PC-3 (cell line): Measurements from ENCODE around the gene KLHL25. TPM values are rescaled to one million over a fixed set of nuclear protein-coding genes. Genes with fewer than 3 reads are reported as not detected.

Experiments
- ATAC-seq: fragments of 200-7000 bp; cut with Tn5 transposase; 2 replicates; pipeline ENCODE4 v1.9.1; 2020; ENCODE audit warnings: mild to moderate bottlenecking, moderate library complexity
- BruUV-seq: library from RNA; stranded (reverse); fragments of 400-500 nt; replicated peaks from 2 replicates; lab custom pipeline; 2021; lab: Mats Ljungman, UMichigan
- CTCF ChIA-PET: fragments of 300-600 bp; sonication (Branson Sonifier 250); formaldehyde crosslinking; loops from one replicate; lab custom pipeline; 2022; ENCODE audit warnings: antibody characterized with exemption; lab: Charles Lee
- POLR2A ChIA-PET: fragments of 300-600 bp; sonication (Branson Sonifier 250); formaldehyde crosslinking; loops from one replicate; lab custom pipeline; 2022; ENCODE audit warnings: antibody characterized with exemption; ENCODE audit not compliant: unreplicated experiment; lab: Charles Lee
- DNase-seq: peaks from one replicate; pipeline ENCODE4 v3.0.0-alpha.2; 2015
- H2AFZ ChIP-seq: fragments of 300-600 bp; sonication (generic); 2 replicates; pipeline ENCODE4 v1.6.0; 2016; ENCODE audit warnings: antibody characterized with exemption, low read length
- H3F3A ChIP-seq: fragments of 300-600 bp; sonication (generic); one replicate; pipeline ENCODE4 v1.6.0; 2017; ENCODE audit warnings: antibody characterized with exemption, low read length, control low read depth, mild to moderate bottlenecking; ENCODE audit not compliant: unreplicated experiment
- H3K27ac ChIP-seq: fragments of 300-600 bp; sonication (generic); 2 replicates; pipeline ENCODE4 v1.5.1; 2016; ENCODE audit warnings: mild to moderate bottlenecking, low read length
- H3K27me3 ChIP-seq: fragments of 300-600 bp; sonication (generic); 2 replicates; pipeline ENCODE4 v1.6.1; 2016; ENCODE audit warnings: low read length, mixed read lengths
- H3K36me3 ChIP-seq: fragments of 300-600 bp; sonication (generic); 2 replicates; pipeline ENCODE4 v1.6.1; 2016; ENCODE audit warnings: low read depth, mixed run types, low read length, mixed read lengths
- H3K4me1 ChIP-seq: fragments of 300-600 bp; sonication (generic); 2 replicates; pipeline ENCODE4 v1.5.1; 2016; ENCODE audit warnings: low read length; ENCODE audit not compliant: insufficient read depth
- H3K4me2 ChIP-seq: fragments of 300-600 bp; sonication (generic); 2 replicates; pipeline ENCODE4 v1.6.0; 2016; ENCODE audit warnings: low read length
- H3K4me3 ChIP-seq: fragments of 300-600 bp; sonication (generic); 2 replicates; pipeline ENCODE4 v1.5.1; 2016; ENCODE audit warnings: mild to moderate bottlenecking, low read length, mixed read lengths
- H3K79me2 ChIP-seq: fragments of 300-600 bp; sonication (generic); 2 replicates; pipeline ENCODE4 v1.6.1; 2017; ENCODE audit warnings: low read length, mixed read lengths
- H3K9ac ChIP-seq: fragments of 300-600 bp; sonication (generic); 2 replicates; pipeline ENCODE4 v1.6.0; 2016; ENCODE audit warnings: mild to moderate bottlenecking, low read length
- H3K9me2 ChIP-seq: fragments of 300-600 bp; sonication (generic); replicated peaks from 2 replicates; pipeline ENCODE4 v1.6.1; 2016; ENCODE audit warnings: mixed run types, low read length, mixed read lengths
- H3K9me3 ChIP-seq: fragments of 300-600 bp; sonication (generic); 2 replicates; pipeline ENCODE4 v1.6.1; 2016; ENCODE audit warnings: low read length, mixed read lengths
- H4K20me1 ChIP-seq: fragments of 300-600 bp; sonication (generic); 2 replicates; pipeline ENCODE4 v1.6.1; 2016; ENCODE audit warnings: low read length, mixed read lengths
- EZH2 ChIP-seq: fragments of 300-600 bp; sonication (generic); IDR thresholded peaks from one replicate; pipeline ENCODE4 v1.6.1; 2017; ENCODE audit warnings: antibody characterized with exemption, mild to moderate bottlenecking, low read length; ENCODE audit not compliant: unreplicated experiment
- EZH2phosphoT487 ChIP-seq: fragments of 300-600 bp; sonication (generic); IDR thresholded peaks from 2 replicates; pipeline ENCODE4 v1.6.1; 2018; ENCODE audit warnings: mild to moderate bottlenecking, antibody characterized with exemption, low read length, borderline replicate concordance
- intact Hi-C: fragments of 100-400 bp; cut with micrococcal nuclease; formaldehyde crosslinking; loops from 2 replicates; pipeline ENCODE4 v1.9.0; 2023
- total RNA-seq: library from RNA; depleted of rRNA; stranded (reverse); fragments of >200 nt; gene quantifications from 2 replicates; pipeline ENCODE4 v1.2.3, GENCODE V29; 2014
- TF ChIP-seq, protein P1 (sequence below): fragments of 300-600 bp; sonication (generic); conservative IDR thresholded peaks from 2 replicates; pipeline ENCODE4 v1.5.1; 2017; ENCODE audit warnings: antibody characterized with exemption, low read depth, mild to moderate bottlenecking, low read length

KLHL25 gene
- total RNA-seq, 1 experiment from 2014 or later = 7.2 TPM

GRCh38 chr15:85759376-85759775 is 35.3 kb downstream of the KLHL25 start:
- Histone ChIP-seq H3K79me2 (no peaks in the 10 kb centered on the region), H3K4me1 (no peaks in the 10 kb centered on the region), H3K9me3 (no peaks in the 10 kb centered on the region), H3K9me2 (no peaks in the 10 kb centered on the region), H3F3A (no peaks in the 10 kb centered on the region), H3K4me3 (no peak overlapping the region), H3K36me3 (no peaks in the 10 kb centered on the region), H3K27me3 (no peaks in the 10 kb centered on the region), H4K20me1 (no peaks in the 10 kb centered on the region), H3K9ac (no peak overlapping the region), H3K27ac (no peak overlapping the region), H3K4me2 (no peak overlapping the region), H2AFZ (no peak overlapping the region)
- no TSS peak for BruUV-seq
- intact Hi-C loops = no loop called here
- DNase-seq (no peak), ATAC-seq (no peak)
- no peak for TF ChIP-seq EZH2phosphoT487
- TF ChIP-seq, protein P1, sequence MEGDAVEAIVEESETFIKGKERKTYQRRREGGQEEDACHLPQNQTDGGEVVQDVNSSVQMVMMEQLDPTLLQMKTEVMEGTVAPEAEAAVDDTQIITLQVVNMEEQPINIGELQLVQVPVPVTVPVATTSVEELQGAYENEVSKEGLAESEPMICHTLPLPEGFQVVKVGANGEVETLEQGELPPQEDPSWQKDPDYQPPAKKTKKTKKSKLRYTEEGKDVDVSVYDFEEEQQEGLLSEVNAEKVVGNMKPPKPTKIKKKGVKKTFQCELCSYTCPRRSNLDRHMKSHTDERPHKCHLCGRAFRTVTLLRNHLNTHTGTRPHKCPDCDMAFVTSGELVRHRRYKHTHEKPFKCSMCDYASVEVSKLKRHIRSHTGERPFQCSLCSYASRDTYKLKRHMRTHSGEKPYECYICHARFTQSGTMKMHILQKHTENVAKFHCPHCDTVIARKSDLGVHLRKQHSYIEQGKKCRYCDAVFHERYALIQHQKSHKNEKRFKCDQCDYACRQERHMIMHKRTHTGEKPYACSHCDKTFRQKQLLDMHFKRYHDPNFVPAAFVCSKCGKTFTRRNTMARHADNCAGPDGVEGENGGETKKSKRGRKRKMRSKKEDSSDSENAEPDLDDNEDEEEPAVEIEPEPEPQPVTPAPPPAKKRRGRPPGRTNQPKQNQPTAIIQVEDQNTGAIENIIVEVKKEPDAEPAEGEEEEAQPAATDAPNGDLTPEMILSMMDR = no peak
- no peak for TF ChIP-seq EZH2
- ChIA-PET CTCF (no interaction called here), POLR2A (no interaction called here)

DNA sequence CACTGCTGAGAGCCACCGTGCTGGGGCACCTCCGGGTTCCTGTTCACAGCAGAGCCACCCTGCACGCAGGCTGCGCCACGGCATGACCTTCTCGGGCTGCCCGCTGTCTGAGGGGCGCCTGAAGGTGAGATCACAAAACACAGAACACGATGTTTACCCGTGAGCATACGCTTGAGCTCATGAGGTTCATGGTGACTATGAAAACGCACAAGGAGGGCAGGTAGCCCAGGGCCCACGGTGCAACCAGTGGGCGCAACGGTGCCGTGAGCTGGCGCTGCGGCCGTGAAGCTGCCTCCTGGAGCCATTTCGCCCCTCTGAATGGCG is 36.1 kb downstream of the KLHL25 start:
- POLR2A ChIA-PET = interaction anchor here (0.6 kb wide), 1 partner anchor 66 kb away, joined by 3 read pairs; no protein-coding TSS in a partner anchor
- no peaks in the 10 kb centered on the region for H3K79me2 ChIP-seq
- H3F3A ChIP-seq = no peaks in the 10 kb centered on the region
- DNase-seq (no peak), ATAC-seq (no peak)
- TF ChIP-seq, protein P1 = no peak
- TF ChIP-seq EZH2phosphoT487 = no peak
- no peak for TF ChIP-seq EZH2
- H3K27me3 ChIP-seq = no peaks in the 10 kb centered on the region
- no peak overlapping the region for H3K4me2 ChIP-seq
- H3K4me3 ChIP-seq = no peak overlapping the region
- no peaks in the 10 kb centered on the region for H3K4me1 ChIP-seq
- intact Hi-C loops = no loop called here
- CTCF ChIA-PET = no interaction called here
- no peaks in the 10 kb centered on the region for H3K9me3 ChIP-seq
- H4K20me1 ChIP-seq = no peaks in the 10 kb centered on the region
- no peak overlapping the region for H3K9ac ChIP-seq
- BruUV-seq = no TSS peak
- no peak overlapping the region for H3K27ac ChIP-seq
- no peaks in the 10 kb centered on the region for H3K9me2 ChIP-seq
- no peaks in the 10 kb centered on the region for H3K36me3 ChIP-seq
- no peak overlapping the region for H2AFZ ChIP-seq

GRCh38 chr15:85757939-85758654 is 36.6 kb downstream of the KLHL25 start:
- CTCF ChIA-PET = no interaction called here
- ATAC-seq = no peak

More at GRCh38 chr15:85757939-85758654, 36.6 kb downstream of the KLHL25 start:
- H3K27ac ChIP-seq = no peak overlapping the region
- H3F3A ChIP-seq = no peaks in the 10 kb centered on the region
- H3K9me3 ChIP-seq = no peaks in the 10 kb centered on the region
- TF ChIP-seq EZH2phosphoT487 (no peak), EZH2 (no peak)
- TF ChIP-seq, protein P1 = no peak
- POLR2A ChIA-PET = no interaction called here
- H3K27me3 ChIP-seq = no peaks in the 10 kb centered on the region
- no peak overlapping the region for H2AFZ ChIP-seq
- H3K36me3 ChIP-seq = no peaks in the 10 kb centered on the region
- no peaks in the 10 kb centered on the region for H3K9me2 ChIP-seq
- no peaks in the 10 kb centered on the region for H3K4me1 ChIP-seq
- intact Hi-C loops = no loop called here
- no peaks in the 10 kb centered on the region for H4K20me1 ChIP-seq
- H3K4me2 ChIP-seq = no peak overlapping the region
- DNase-seq = no peak
- no peaks in the 10 kb centered on the region for H3K79me2 ChIP-seq
- no TSS peak for BruUV-seq
- H3K4me3 ChIP-seq = no peak overlapping the region
- H3K9ac ChIP-seq = no peak overlapping the region
